AG04449 (cell line): Measurements from ENCODE around the gene SELENOH.

Experiments
- CTCF ChIA-PET: fragments of 350-600 bp; formaldehyde crosslinking; extraction: SDS; loops from one replicate; lab custom pipeline; 2021; ENCODE audit warnings: antibody characterized with exemption; lab: Yijun Ruan, JAX
- POLR2A ChIA-PET: fragments of 400-600, 350-600 bp; formaldehyde crosslinking; extraction: SDS; loops from one replicate; lab custom pipeline; 2020; ENCODE audit warnings: antibody characterized with exemption, inconsistent platforms; lab: Yijun Ruan, JAX
- DNase-seq: peaks from one replicate; pipeline ENCODE4 v3.0.0-alpha.2; 2010; ENCODE audit warnings: low read depth, low spot score
- H3K4me3 ChIP-seq: 2 replicates; pipeline ENCODE4 v1.5.1; 2011; ENCODE audit warnings: low read depth, mild to moderate bottlenecking, control low read depth, low read length
- TF ChIP-seq, protein P1 (sequence below): IDR thresholded peaks from one replicate; pipeline ENCODE4 v1.5.1; 2011; ENCODE audit warnings: mild to moderate bottlenecking, moderate library complexity, low read length, control low read depth, inconsistent platforms; ENCODE audit not compliant: insufficient read depth; ENCODE audit errors: missing control alignments

SELENOH gene

DNA sequence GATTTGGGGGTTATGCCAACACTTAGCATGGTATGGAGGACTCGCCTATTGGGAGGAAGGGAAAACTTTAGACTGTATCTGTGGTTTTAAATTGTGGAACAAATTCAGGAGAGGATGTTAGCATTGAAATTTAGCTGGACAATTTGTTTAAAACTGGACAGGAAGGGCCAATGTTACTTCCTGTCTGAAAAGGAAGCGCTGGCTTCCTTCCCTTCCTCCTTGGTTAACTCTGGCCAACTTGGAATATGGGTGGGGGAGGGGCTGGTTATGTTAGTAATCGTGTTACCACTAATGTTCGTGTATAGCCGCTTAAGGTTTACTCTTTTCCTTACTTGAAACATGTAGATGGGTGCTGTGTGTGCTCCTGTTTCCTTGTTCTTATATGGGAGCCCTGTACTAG, 34.2 kb downstream of the SELENOH start:
- ChIA-PET POLR2A (interaction anchor here (1.2 kb wide), 1 partner anchor 11 kb away, joined by 5 read pairs; no protein-coding TSS in a partner anchor), CTCF (interaction anchor here (1.2 to 12.0 kb wide), 3 partner anchors 9 to 27 kb away, joined by 4 to 114 read pairs (median 5); no protein-coding TSS in a partner anchor)
- H3K4me3 ChIP-seq = no peak overlapping the region
- TF ChIP-seq, protein P1, sequence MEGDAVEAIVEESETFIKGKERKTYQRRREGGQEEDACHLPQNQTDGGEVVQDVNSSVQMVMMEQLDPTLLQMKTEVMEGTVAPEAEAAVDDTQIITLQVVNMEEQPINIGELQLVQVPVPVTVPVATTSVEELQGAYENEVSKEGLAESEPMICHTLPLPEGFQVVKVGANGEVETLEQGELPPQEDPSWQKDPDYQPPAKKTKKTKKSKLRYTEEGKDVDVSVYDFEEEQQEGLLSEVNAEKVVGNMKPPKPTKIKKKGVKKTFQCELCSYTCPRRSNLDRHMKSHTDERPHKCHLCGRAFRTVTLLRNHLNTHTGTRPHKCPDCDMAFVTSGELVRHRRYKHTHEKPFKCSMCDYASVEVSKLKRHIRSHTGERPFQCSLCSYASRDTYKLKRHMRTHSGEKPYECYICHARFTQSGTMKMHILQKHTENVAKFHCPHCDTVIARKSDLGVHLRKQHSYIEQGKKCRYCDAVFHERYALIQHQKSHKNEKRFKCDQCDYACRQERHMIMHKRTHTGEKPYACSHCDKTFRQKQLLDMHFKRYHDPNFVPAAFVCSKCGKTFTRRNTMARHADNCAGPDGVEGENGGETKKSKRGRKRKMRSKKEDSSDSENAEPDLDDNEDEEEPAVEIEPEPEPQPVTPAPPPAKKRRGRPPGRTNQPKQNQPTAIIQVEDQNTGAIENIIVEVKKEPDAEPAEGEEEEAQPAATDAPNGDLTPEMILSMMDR = no peak
- no peak for DNase-seq

DNA sequence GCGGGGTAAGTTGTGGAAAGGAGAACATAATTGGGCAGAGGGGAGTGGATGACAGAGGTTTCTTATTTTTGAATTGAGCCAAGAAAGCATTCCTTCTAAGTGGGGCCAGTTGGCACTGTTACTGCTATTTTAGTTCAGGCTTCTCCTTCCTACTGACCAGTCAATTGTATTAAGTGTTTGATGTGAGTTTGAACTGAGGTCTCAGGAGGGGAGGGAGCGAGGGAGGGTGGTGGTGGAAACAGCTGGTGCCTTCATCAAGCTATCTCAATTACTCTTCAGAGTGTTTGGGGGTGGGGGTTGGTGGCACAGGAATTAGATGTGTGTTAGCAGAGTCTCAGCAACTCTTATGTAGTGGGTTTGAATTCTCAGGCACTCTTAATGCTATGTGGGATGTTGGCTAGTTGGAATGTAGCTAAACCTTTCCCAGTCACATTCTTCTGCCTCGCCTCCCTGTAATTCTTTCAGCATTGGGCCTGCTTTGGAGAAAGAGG, 34.8 kb downstream of the SELENOH start:
- H3K4me3 ChIP-seq = peak overlapping the region; percentile 9; the same call in 1 of the 2 replicates
- ChIA-PET POLR2A (interaction anchor here (0.8 to 1.2 kb wide), 2 partner anchors 12 to 18 kb away, joined by 4 to 5 read pairs; no protein-coding TSS in a partner anchor), CTCF (interaction anchor here (1.1 to 12.0 kb wide), 3 partner anchors 13 to 26 kb away, joined by 3 to 114 read pairs (median 5); no protein-coding TSS in a partner anchor)
- TF ChIP-seq, protein P1 = no peak
- DNase-seq = peak; percentile 78

- no peak for DNase-seq
- no peak overlapping the region for H3K4me3 ChIP-seq
- TF ChIP-seq, protein P1 = no peak
- ChIA-PET POLR2A (interaction anchor here (0.8 to 1.2 kb wide), 2 partner anchors 12 to 19 kb away, joined by 4 to 5 read pairs; no protein-coding TSS in a partner anchor), CTCF (interaction anchor here (1.1 to 12.0 kb wide), 3 partner anchors 14 to 25 kb away, joined by 3 to 114 read pairs (median 5); no protein-coding TSS in a partner anchor)
These were observed 35.4 kb downstream of the SELENOH start for GRCh38 chr11:57776577-57777210.

GRCh38 chr11:57777969-57778317, 36.7 kb downstream of the SELENOH start:
- H3K4me3 ChIP-seq = peak overlapping the region; percentile 45

GRCh38 chr11:57778318-57779037, 37.2 kb downstream of the SELENOH start:
- TF ChIP-seq, protein P1 = no peak
- CTCF ChIA-PET = interaction anchor here (1.2 to 12.0 kb wide), 6 partner anchors 15 to 734 kb away, joined by 3 to 114 read pairs (median 4); partner anchors contain the start of gene CTNND1
- POLR2A ChIA-PET = interaction anchor here (1.0 to 2.1 kb wide), 5 partner anchors 8 to 17 kb away, joined by 4 to 14 read pairs (median 5); partner anchors contain the start of gene CTNND1
- DNase-seq = peak; percentile 94
- peak overlapping the region; percentile 45 for H3K4me3 ChIP-seq

More at GRCh38 chr11:57777969-57778317, 36.7 kb downstream of the SELENOH start:
- TF ChIP-seq, protein P1 = no peak
- no peak for DNase-seq
- CTCF ChIA-PET = interaction anchor here (1.2 to 12.0 kb wide), 4 partner anchors 15 to 734 kb away, joined by 3 to 114 read pairs (median 22); partner anchors contain the start of gene CTNND1
- POLR2A ChIA-PET = interaction anchor here (1.3 to 2.1 kb wide), 3 partner anchors 9 to 17 kb away, joined by 5 to 14 read pairs (median 6); partner anchors contain the start of gene CTNND1
